HG03565 (cell line): ENCODE results near the gene CDCA7L.
"Not testable (repeated sequence)": the region's sequence is repeated elsewhere in the genome, so short reads cannot be mapped to it uniquely, and the experiment has no call there.

Source experiments
- ATAC-seq: cut with Tn5 transposase; IDR thresholded peaks from one replicate; pipeline ENCODE4 v1.9.1; 2021; ENCODE audit warnings: mild to moderate bottlenecking, moderate library complexity; ENCODE audit not compliant: unreplicated experiment

Gene CDCA7L

DNA sequence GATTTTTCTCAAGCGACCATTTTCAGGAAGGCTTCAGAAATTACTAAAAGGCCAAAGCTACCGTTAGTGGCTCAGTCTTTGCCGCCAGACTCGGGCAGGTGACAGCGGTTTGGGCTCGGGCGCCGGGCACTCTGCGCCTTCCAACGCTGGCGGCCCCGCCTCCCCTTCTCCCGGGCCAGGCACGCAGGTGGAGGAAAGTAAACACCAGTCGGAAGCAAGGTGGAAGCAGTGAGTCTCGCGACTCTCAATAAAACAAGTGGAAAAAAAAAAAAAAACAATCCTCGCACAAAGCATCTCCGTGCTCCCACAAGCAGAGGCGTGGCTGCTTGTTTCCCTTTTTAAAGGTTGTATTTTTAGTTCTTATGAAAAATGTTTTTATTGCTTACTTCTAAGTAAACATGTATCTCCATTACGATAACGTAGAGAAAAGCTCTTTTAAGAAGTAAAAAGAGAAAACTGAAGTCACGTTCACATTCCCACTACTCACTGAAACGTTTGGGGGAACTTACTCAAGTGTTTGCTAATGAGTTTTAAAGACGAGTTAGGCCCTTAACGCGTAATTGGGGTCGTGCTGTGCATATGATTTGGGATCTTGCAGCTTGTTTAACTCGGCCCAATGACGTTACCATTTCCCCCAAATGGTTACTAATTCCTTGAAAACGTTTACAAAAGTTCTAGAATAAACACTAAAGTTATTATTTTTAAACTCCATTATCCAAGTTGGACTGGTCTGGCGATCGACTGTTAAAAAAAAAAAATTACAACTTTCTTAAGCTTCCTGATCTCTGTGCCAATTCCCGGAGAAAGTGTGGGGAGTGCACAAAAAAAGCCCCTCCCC is 864 bp downstream of the CDCA7L start:
- ATAC-seq: no peak

DNA sequence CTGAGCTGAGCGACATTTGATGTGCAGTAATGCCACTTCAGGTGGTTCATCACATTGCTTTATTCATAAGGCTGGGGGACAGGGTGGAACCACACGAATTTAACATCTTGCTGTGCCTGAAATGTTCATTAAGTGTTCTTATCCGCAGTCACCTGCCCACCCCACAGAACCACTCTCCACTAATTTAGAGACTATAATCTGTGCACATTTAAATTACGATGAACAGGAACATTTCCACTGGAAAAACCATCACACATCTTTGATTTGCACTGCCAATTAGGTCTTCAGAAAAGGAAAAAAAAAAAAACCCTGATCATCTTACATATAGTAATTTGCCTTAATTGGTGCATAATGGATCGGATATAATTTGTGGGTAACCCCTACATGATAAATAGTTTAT is 2.3 kb downstream of the CDCA7L start:
- ATAC-seq: no peak

DNA sequence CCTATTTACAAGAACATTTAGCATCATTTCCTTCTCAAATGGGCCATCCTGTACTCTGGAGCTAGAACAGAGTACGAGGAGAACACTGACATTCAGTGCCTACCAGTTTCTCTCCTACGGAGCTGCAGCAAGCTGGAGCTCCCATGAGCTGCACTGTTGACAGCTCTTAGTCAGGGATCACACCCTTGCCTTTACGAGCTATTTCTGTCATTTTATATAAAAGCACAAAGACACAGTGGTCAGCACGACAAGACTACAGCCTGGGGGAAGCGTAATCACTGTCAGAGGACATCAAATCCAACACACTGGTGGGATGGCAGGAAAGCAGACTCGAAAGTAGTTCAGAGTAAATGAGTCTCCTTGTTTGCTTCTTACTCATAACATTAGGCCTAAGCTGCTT is 2.7 kb downstream of the CDCA7L start:
- no peak for ATAC-seq

DNA sequence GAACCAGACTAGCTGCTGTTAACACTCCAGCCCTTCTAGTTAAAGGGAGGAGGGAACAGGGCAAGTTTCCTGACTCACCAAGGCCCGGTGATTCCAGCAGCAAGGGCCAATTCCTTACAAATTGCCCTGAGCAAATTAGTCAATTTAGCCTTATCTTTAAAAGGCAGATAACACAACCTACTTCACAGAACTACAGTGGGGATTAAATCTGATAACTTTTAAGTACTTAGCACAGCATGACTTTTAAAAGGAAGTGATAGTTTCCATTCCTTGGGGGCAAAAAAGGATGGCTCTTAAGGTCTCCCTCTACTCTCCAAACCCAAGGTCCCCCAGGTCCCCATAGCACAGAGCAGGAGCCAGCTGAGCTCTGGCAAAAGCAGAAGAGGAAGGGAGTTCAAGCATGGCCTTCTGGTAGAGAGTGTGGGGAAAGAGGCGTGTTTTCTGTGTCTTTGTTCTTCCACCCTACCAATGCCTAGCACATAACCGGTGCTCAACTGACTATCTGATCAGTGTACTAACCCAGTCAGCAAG is 4.0 kb downstream of the CDCA7L start:
- ATAC-seq: peak; percentile 14

DNA sequence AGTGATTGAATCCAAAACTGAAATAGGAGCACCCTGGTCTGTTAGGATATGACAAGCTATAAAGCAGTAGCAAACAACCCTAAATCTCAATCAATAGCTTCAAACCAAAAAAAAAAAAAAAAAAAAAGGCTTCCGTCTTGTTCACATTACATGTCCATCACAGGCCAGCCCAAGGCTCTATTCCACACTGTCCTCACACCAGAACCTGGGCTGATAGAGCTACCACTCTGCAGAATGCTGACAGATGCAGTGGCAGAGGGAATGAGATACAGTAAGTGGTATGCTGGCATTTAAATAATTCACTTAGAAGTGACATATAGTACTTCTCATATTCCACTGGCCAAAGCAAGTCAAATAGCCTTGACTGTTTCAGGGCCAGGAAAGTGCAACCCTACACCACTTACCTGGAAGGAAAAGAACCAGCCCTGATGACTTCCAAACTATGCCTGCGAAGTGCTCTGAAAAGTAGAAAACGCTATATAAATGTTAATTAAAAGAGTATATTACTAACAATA is 5.8 kb downstream of the CDCA7L start:
- ATAC-seq: no peak

DNA sequence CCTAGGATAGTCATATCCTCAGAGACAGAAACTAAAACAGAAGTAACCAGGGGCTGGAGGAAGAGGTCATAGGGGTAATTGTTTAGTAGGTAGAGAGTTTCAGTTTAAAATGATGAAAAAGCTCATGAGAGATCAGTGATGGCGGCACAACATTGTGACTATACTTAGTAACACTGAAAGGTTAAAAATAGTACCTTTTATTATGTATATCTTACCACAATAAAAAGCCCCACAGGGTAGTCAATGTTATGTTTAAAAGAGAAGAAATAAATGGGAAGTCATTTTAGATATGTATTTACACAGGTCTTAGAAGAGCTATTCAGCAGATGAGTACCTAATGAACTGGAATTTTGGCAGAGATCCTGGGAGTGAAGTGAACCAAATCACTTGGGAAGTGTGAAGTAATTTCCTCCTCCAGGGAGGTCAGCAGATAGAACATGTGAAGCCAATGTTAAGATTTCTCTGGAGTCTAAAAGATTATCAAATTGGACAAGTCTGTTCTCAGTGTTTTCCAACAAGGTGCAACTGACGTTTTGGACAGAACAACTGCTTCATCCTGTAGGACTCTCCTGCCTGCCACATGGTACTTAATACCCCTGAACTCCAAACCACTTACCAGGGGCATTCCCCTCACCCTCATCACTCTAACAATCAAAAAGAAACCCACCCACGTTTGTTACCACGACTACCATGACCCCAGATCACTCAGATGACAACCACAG is 6.4 kb downstream of the CDCA7L start:
- peak; percentile 75 for ATAC-seq

DNA sequence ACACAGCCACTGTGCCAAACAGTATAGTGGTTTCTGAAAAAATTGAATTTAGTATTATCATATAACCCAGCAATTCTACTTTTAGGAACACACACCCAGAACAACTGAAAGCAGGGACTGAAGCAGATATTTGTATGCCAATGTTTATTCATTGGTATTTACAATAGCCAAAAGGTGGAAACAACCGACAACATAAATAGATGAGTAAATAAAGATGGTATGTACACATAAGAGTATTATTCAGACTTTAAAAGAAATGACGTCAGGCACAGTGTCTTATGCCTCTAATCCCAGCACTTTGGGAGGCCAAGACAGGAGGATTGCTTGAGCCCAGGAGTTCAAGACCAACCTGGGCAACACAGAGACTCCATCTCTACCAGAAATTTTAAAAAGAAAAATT is 7.2 kb downstream of the CDCA7L start:
- ATAC-seq: no peak

DNA sequence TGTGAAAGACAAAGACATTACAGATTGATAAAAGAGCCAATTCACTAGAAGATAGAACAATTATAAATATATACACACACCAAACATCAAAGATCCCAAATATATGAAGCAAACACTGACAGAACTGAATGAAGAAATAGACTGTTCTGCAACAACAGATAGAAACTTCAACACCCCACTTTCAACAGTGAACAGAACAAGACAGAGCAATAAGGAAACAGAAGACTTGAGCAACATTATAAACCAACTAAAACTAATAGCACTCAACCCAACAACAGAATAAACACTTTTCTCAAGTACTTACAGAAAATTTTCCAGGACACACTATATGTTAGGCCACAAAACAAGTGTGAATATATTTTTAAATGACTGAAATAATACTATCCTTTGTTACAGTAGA is 10.9 kb downstream of the CDCA7L start:
- no peak for ATAC-seq

DNA sequence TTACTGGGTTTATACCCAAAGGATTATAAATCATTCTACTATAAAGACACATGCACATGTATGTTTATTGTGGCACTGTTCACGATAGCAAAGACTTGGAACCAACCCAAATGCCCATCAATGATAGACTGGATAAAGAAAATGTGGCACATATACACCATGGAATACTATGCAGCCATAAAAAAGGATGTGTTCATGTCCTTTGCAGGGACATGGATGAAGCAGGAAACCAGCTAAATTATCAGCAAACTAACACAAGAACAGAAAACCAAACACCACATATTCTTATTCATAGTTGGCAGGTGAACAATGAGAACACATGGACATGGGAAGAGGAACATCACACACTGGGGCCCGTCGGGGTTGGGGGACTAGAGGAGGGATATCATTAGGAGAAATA is 12.4 kb downstream of the CDCA7L start:
- not testable (repeated sequence) for ATAC-seq

DNA sequence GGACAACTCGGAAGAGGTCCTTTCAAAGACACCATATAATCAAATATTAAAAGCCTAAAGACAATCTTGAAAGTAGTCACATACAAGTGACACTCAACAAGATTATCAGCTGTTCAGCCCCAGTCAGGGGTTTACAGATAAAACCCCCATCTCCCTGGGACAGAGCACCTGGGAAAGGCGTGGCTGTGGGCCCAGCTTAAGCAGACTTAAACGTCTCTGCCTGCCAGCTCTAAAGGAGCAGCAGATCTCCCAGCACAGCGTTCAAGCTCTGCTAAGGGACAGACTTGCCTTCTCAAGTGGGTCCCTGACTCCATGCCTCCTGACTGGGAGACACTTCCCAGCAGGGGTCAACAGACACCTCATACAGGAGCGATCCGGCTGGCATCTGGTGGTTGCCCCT is 18.0 kb downstream of the CDCA7L start:
- no peak for ATAC-seq

DNA sequence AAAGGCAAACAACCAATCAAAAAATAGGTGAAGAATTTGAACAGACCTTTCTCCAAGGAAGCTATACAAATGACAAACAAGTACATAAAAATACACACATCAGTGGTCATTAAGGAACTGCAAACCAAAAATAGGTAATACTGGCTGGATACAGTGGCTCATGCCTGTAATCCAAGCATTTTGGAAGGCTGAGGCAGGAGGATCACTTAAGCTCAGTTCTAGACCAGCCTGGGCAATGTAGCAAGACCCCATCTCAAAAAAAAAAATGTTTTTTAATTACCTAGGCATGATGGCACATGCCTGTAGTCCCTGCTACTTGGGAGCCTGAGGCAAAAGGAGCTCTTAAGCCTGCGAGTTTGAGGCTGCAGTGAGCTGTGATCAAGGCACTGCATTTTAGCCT is 19.3 kb downstream of the CDCA7L start:
- ATAC-seq: no peak

DNA sequence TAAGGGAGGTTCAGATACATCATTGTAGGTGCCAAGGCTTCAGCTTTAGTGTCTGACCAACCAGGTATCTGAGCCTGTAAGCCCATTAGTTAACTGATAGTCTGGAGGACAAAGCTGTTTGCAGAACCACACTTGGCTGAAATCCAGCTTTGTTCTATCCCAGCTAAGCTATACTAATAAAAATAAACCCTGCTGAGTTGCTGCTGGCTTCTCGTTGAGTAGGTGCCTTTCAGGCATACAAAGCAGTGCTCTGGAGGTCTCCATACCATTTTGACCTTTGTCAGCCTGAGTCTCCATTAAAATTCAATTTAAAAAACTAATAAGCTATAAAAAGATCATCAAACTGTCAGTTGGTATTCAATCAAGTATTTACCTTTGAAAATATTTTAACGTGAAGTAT is 22.0 kb downstream of the CDCA7L start:
- no peak for ATAC-seq

DNA sequence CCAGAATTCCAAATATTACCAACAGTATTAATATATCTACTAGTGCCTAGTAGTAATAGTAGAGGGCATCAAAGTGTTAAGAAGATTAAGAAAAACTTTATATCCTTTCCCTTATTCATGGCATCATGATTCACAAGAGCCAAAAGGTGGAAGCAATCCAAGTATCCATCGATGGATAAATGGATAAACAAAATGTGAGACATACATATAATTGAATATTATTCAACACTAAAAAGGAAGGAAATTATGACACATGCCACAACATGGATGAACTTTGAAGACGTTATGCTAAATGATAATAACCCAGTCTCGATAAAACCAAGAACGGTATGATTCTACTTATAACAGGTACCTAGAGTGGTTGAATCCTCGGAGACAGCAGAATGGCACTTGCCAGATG is 23.1 kb downstream of the CDCA7L start:
- no peak for ATAC-seq

DNA sequence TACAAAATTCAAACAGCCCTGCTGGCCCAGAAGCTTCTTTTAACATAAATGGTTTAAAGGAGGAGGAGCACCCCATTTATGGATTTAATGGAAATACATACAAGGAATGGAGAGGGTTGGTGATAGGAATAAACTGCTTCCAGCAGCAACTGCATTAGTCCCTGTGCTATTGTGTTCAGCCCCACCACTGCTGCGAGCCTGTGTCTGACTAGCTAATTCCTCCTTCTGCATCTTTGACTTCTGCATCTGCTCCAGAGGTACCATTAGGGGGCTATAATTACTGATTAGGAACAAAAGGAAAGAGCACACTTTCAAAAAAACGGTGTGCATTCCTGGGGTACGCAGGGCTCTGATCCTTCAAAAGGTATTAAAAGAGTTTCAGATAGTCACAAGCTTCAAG is 24.8 kb downstream of the CDCA7L start:
- ATAC-seq: no peak

DNA sequence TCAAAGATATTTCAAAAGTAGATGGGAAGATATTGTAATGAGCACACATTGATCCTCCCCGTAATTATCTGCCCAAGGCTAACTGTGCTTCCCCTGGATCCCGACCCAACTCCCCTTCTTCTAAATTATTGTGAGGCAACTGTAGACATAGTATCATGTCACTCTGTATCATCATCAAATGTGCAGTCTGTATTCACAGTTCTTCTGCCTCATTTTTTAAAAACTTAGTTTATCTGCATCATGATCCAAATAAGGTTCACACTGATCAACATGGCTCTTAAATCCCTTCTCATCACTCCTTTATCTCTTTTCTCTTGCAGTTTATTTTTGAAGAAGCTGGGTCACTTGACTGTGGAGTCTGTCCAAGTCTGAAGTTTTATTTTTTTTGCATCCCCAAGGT is 27.5 kb downstream of the CDCA7L start:
- no peak for ATAC-seq

DNA sequence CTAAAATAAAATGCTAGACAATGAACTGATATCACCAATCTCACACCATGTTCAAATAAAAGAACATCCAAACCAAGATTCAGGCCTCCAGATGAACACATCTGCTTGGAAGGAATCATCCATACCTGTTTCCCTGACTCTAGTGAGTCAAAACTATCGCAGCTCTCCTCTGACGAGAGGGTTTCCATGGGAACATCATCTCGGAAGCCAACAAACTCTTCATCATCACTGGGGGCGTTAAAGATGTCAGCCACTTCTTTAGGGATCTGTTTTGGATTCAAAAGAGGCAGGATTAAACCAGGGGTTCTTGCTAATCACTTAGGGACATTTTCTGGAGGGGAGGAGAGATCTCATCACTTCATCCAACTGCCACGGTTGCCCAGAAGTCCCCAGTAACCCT is 29.1 kb downstream of the CDCA7L start:
- ATAC-seq: no peak

DNA sequence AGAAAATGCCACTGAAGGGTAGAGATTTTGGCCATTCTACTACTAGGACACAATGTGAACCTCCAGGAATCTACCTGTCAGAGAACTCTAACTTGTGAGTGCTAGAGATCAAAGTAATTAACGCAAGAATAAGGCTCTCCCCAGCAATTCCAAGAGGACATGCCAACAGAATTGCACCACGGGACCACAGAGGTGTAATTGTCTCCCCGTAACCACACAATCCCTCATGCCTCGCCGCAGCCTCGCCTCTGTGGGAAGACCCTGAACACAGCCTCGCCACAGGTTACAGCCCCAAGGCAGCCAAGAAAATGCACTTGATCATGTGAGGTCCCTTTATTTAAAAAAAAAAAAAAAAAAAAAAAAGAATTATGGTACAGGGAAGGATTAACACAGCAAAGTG is 29.5 kb downstream of the CDCA7L start:
- no peak for ATAC-seq

DNA sequence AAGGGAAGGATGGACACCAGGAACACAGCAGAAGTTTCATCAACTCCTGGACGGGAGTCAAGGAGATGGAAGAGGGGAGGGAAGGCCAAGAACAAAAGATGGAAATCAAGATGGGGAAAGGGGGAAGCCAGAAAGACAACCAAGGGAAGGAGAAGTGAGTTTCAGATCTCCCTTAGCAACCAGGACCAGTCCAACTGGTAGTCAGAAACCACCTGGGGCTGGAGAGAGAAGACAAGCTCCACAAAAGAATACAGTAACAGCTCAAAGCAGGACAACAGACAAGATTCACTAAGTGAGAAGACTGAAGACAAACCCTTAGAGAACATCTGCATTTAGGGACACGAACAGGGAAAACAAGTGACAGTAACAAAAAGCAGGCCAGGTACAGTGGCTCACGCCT is 30.6 kb downstream of the CDCA7L start:
- no peak for ATAC-seq

DNA sequence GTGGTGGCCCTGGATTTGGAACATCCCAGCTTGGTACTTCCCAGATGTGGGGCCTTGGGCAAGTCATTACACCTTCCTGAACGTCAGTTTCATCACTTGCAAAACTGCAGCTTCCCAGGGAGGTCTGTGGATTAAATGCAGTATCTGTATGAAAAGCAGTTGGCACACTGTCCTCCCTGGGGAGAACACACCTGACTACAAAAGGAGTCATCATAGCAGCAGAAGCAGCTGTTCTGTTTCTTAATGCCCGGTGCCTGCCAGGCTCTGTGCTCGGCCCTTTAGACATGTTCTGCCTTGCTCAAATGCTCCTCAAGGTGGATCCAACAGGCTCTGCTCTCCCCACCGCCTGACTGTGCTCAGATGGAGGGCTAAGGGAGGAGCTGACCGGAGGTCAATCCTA is 31.0 kb downstream of the CDCA7L start:
- no peak for ATAC-seq

DNA sequence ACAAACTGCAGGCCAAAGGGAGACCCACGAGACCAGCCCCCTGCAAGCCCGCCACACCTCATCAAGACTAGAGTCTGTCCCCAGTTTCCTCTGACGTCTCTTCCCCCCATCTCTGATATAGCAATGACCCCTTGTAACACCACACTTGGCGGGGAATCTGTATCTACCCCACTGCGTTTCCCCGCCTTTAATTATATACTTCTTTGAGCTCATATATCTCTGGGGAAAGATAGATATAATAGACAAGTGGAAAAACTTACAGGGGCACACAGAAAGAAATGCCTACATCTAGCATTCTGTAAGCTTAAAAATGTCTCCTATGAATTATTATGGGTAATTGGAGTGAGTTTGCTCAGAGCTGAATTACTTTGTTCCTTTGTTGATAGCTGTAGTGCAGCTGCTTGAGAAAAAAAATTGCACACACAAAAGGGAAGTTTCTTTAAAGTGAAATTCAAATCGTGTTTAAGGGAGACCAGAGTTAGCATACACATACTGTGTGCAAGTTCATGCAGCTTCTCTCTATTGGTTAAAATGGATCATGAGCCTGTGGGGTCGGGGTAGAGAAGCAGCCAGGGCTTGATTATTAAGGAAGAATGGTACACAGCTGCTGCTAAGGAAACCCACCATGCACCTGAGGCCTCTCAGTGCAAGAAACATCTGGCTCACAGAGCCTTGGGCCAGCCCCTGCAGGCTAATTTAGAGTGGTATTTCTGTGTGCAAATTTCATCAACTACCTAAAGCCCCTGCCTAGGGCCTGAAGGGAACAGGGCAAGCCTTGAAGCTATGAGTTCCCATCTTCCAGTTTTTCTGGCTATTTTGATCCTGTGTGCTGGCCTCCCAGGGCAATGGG is 32.5 kb downstream of the CDCA7L start:
- no peak for ATAC-seq

DNA sequence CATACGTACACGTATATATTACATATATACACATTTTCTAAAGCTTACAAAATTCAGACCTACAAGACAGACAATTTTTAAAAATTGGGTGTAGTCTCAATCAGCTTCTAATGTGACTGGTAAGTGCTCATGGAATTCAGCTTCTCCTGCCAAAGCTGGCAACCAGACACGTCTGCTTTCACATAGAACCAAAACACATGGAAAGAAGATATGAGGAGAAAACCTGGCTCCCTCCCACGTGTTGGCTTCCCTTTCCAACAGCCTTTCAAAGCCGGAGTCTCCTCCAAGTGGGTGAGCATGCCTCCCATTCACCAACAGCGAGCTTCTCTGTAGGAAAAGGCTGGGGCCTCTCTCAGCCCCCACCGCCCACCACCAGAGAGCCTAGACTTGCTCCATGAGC is 33.4 kb downstream of the CDCA7L start:
- no peak for ATAC-seq
